Endodermal cell (in vitro differentiated cells): ENCODE data around the gene AKT1. TPM values are rescaled to one million over a fixed set of nuclear protein-coding genes. Genes with fewer than 3 reads are reported as not detected.
A peak's percentile ranks its signal among the peaks of the same experiment; 100 is the strongest.
"Not testable (repeated sequence)": the region's sequence is repeated elsewhere in the genome, so short reads cannot be mapped to it uniquely, and the experiment has no call there.

Source experiments
- DNase-seq: peaks from one replicate; pipeline ENCODE4 v3.0.0-alpha.2; 2017
- H3K27ac ChIP-seq: 2 replicates; pipeline ENCODE4 v1.5.1; 2013; ENCODE audit warnings: mild to moderate bottlenecking, low read depth, low read length, moderate library complexity
- H3K27me3 ChIP-seq: 2 replicates; pipeline ENCODE4 v1.6.1; 2013; ENCODE audit warnings: mild to moderate bottlenecking, low read length, moderate library complexity; ENCODE audit not compliant: insufficient read depth, control insufficient read depth, poor library complexity, severe bottlenecking
- H3K36me3 ChIP-seq: 2 replicates; pipeline ENCODE4 v1.7.0; 2013; ENCODE audit warnings: mild to moderate bottlenecking, low read length, moderate library complexity; ENCODE audit not compliant: control insufficient read depth, insufficient read depth
- H3K4me1 ChIP-seq: one replicate; pipeline ENCODE4 v1.7.0; 2013; ENCODE audit warnings: low read length; ENCODE audit not compliant: control insufficient read depth, insufficient read depth
- H3K4me3 ChIP-seq: 2 replicates; pipeline ENCODE4 v1.5.1; 2013; ENCODE audit warnings: mild to moderate bottlenecking, low read length, moderate library complexity
- H3K9ac ChIP-seq: 2 replicates; pipeline ENCODE4 v1.6.1; 2013; ENCODE audit warnings: mild to moderate bottlenecking, low read length, moderate library complexity; ENCODE audit not compliant: poor library complexity, severe bottlenecking; ENCODE audit errors: extremely low read depth
- H3K9me3 ChIP-seq: 2 replicates; pipeline ENCODE4 v1.6.1; 2013; ENCODE audit warnings: mild to moderate bottlenecking, low read length, moderate library complexity; ENCODE audit not compliant: control insufficient read depth
- H3K27ac Mint-ChIP-seq: 2 replicates; pipeline ENCODE4 v1.8.0; 2020; ENCODE audit warnings: mixed read lengths
- H3K27me3 Mint-ChIP-seq: 2 replicates; pipeline ENCODE4 v1.8.0; 2021; ENCODE audit warnings: mild to moderate bottlenecking, mixed read lengths; ENCODE audit not compliant: insufficient read depth
- H3K36me3 Mint-ChIP-seq: 2 replicates; pipeline ENCODE4 v1.8.0; 2020; ENCODE audit warnings: low read depth, mixed read lengths
- H3K4me1 Mint-ChIP-seq: 2 replicates; pipeline ENCODE4 v1.8.0; 2020; ENCODE audit warnings: mixed read lengths
- H3K4me3 Mint-ChIP-seq: 2 replicates; pipeline ENCODE4 v1.8.0; 2020; ENCODE audit warnings: mild to moderate bottlenecking, moderate library complexity, mixed read lengths
- H3K9me3 Mint-ChIP-seq: 2 replicates; pipeline ENCODE4 v1.8.0; 2020; ENCODE audit warnings: mild to moderate bottlenecking, mixed read lengths
- CTCF ChIP-seq: fragments of 200-600 bp; sonication (generic); conservative IDR thresholded peaks from 2 replicates; pipeline ENCODE4 v1.5.0; 2021; ENCODE audit warnings: antibody characterized with exemption, mild to moderate bottlenecking
- whole genome bisulfite sequencing, 2 experiments: methylation state at CpG; one replicate each; pipeline versions ENCODE4 v1.1.5 to v1.1.7; 2013; ENCODE audit warnings: missing lambda C conversion rate in 2 of 2, mixed read lengths in 1 of 2; ENCODE audit not compliant: insufficient coverage in 1 of 2, insufficient read length in 1 of 2; 5-methylcytosine and 5-hydroxymethylcytosine counted together
- total RNA-seq, 2 donors: library from RNA; stranded (reverse); fragmentation: NEBNext Ultra II Directional in 1 of 2; extraction: Animal tissue kit (Norgen Biotek cat#: 25700) in 1 of 2; gene quantifications; 2 replicates in 1 of 2; 3 replicates in 1 of 2; pipeline ENCODE4 v1.2.1, GENCODE V29; 2021

AKT1 gene
- total RNA-seq, 2 donors from 2014 or later, result 133 to 152 TPM

DNA sequence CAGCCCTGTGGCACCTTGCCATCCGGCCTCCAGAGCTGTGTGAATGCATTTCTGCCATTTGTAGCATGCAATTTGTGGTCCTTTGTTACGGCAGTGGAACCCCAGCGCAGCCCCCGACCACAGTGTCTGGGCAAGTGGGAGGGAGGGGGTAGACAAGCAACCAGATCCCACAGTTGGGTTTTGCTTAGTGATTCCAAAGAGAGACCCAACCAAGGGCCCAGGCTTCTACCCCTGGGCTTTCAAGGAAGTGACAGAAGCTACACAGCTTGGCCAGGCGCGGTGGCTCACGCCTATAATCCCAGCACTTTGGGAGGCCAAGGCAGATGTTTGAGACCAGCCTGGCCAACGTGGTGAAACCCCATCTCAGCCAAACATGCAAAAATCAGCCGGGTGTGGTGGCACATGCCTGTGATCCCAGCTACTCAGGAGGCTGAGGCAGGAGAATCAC lies 23.2 kb upstream of the AKT1 start:
- H3K9ac ChIP-seq, result no peak overlapping the region

GRCh38 chr14:104817930-104818713 lies 22.6 kb upstream of the AKT1 start:
- H3K27ac Mint-ChIP-seq, result no peak overlapping the region

More for the DNA sequence above, 23.2 kb upstream of the AKT1 start:
- no peak overlapping the region for H3K4me3 ChIP-seq
- peak; percentile 31 for DNase-seq
- TF ChIP-seq CTCF, result no peak
- H3K27ac Mint-ChIP-seq, result no peak overlapping the region
- WGBS, 2 experiments, result 91 to 95% methylated on average over 9 of the region's 9 CpGs
- peaks cover 4% of the 10 kb centered on the region for H3K27me3 Mint-ChIP-seq
- no peaks in the 10 kb centered on the region for H3K27me3 ChIP-seq
- no peaks in the 10 kb centered on the region for H3K4me1 ChIP-seq
- no peak overlapping the region for H3K27ac ChIP-seq
- no peaks in the 10 kb centered on the region for H3K9me3 ChIP-seq
- peaks cover 5% of the 10 kb centered on the region for H3K36me3 Mint-ChIP-seq
- H3K9me3 Mint-ChIP-seq, result no peaks in the 10 kb centered on the region
- H3K36me3 ChIP-seq, result peaks cover 7% of the 10 kb centered on the region
- H3K4me3 Mint-ChIP-seq, result no peak overlapping the region
- H3K4me1 Mint-ChIP-seq, result peaks cover 5% of the 10 kb centered on the region

DNA sequence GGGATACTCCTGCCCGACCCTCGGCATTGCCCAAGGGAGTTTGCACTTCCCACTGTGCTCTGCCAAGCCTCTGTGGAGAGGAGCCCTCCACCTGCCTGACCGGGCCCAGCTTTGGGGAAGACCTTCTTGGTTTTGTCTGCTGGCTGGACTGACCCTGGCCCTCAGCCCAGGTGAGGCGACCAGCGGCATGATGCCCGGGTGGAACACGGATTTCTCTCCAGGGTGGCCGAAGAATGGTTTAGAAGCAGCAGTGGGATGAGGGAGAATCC lies 21.0 kb upstream of the AKT1 start:
- Mint-ChIP-seq H3K36me3 (peaks cover 5% of the 10 kb centered on the region), H3K27me3 (no peaks in the 10 kb centered on the region), H3K9me3 (no peaks in the 10 kb centered on the region), H3K27ac (peak overlapping the region; percentile 90), H3K4me1 (peaks cover 4% of the 10 kb centered on the region), H3K4me3 (peak overlapping the region; percentile 83)
- H3K9me3 ChIP-seq, result no peaks in the 10 kb centered on the region
- peaks cover 7% of the 10 kb centered on the region for H3K36me3 ChIP-seq
- H3K27ac ChIP-seq, result peak overlapping the region; percentile 92
- no peaks in the 10 kb centered on the region for H3K27me3 ChIP-seq
- H3K4me3 ChIP-seq, result peak overlapping the region; percentile 96
- 8 to 40% methylated on average over 1 to 8 of the region's 8 CpGs for WGBS, 2 experiments
- DNase-seq, result no peak
- H3K4me1 ChIP-seq, result no peaks in the 10 kb centered on the region
- no peak for TF ChIP-seq CTCF
- H3K9ac ChIP-seq, result peak overlapping the region; percentile 70

More at GRCh38 chr14:104817930-104818713, 22.6 kb upstream of the AKT1 start:
- H3K27me3 ChIP-seq, result no peaks in the 10 kb centered on the region
- peak; percentile 8 for DNase-seq
- peaks cover 7% of the 10 kb centered on the region for H3K36me3 ChIP-seq
- H3K4me1 ChIP-seq, result no peaks in the 10 kb centered on the region
- WGBS, 2 experiments, result 95 to 96% methylated on average over 6 to 8 of the region's 8 CpGs
- H3K9me3 ChIP-seq, result no peaks in the 10 kb centered on the region
- no peak overlapping the region for H3K9ac ChIP-seq
- peaks cover 5% of the 10 kb centered on the region for H3K4me1 Mint-ChIP-seq
- H3K27ac ChIP-seq, result no peak overlapping the region
- H3K36me3 Mint-ChIP-seq, result peaks cover 5% of the 10 kb centered on the region
- TF ChIP-seq CTCF, result no peak
- no peaks in the 10 kb centered on the region for H3K9me3 Mint-ChIP-seq
- no peaks in the 10 kb centered on the region for H3K27me3 Mint-ChIP-seq
- no peak overlapping the region for H3K4me3 Mint-ChIP-seq
- no peak overlapping the region for H3K4me3 ChIP-seq

DNA sequence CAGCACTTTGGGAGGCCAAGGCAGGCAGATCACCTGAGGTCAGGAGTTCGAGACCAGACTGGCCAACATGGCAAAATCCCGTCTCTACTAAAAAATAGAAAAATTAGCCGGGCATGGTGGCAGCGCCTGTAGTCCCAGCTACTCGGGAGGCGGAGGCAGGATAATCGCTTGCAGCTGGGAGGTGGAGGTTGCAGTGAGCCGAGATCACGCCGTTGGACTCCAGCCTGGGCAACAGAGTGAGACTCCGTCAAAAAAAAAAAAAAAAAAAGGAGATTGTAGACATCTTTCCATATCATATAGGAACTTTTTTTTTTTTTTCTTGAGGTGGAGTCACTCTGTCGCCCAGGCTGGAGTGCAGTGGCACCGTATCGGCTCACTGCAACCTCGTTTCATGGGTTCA lies 19.2 kb upstream of the AKT1 start:
- H3K4me3 Mint-ChIP-seq, result peak overlapping the region; percentile 83
- H3K4me1 Mint-ChIP-seq, H3K9ac ChIP-seq, H3K27me3 ChIP-seq, H3K27ac ChIP-seq, H3K9me3 ChIP-seq, H3K36me3 ChIP-seq, H3K27me3 Mint-ChIP-seq, H3K27ac Mint-ChIP-seq, H3K9me3 Mint-ChIP-seq, H3K36me3 Mint-ChIP-seq, H3K4me1 ChIP-seq, DNase-seq: not testable (repeated sequence)
- whole genome bisulfite sequencing, 2 experiments, result 96% methylated on average over 4 to 14 of the region's 15 CpGs
- peak overlapping the region; percentile 96 for H3K4me3 ChIP-seq
